ENCODE data around the gene LDLRAD4. TPM values are rescaled to one million over a fixed set of nuclear protein-coding genes. Genes with fewer than 3 reads are reported as not detected.

LDLRAD4 gene
- total RNA-seq, 1 donor, result 0.54 TPM

- DNase-seq (ENCODE audit: low read depth), result no peak
- no peak for TF ChIP-seq CTCF (IDR thresholded peaks at IDR 0.05; ENCODE audit: insufficient read depth, low read length)
- H3K4me3 ChIP-seq (ENCODE audit: low read depth, low read length), result no peak overlapping the region
These were observed 150.8 kb downstream of the LDLRAD4 start for GRCh38 chr18:13369353-13369752.

- no peak for DNase-seq (ENCODE audit: low read depth)
These were observed 151.4 kb downstream of the LDLRAD4 start for GRCh38 chr18:13369756-13370510.

GRCh38 chr18:13370995-13371625, 152.6 kb downstream of the LDLRAD4 start:
- DNase-seq (ENCODE audit: low read depth), result no peak
- TF ChIP-seq CTCF (IDR thresholded peaks at IDR 0.05; ENCODE audit: insufficient read depth, low read length), result no peak

More at GRCh38 chr18:13369756-13370510, 151.4 kb downstream of the LDLRAD4 start:
- TF ChIP-seq CTCF (IDR thresholded peaks at IDR 0.05; ENCODE audit: insufficient read depth, low read length), result no peak
- no peak overlapping the region for H3K4me3 ChIP-seq (ENCODE audit: low read depth, low read length)

GRCh38 chr18:13371689-13372418, 153.3 kb downstream of the LDLRAD4 start:
- no peak overlapping the region for H3K4me3 ChIP-seq (ENCODE audit: low read depth, low read length)
- no peak for DNase-seq (ENCODE audit: low read depth)
- TF ChIP-seq CTCF (IDR thresholded peaks at IDR 0.05; ENCODE audit: insufficient read depth, low read length), result no peak

More at GRCh38 chr18:13370995-13371625, 152.6 kb downstream of the LDLRAD4 start:
- no peak overlapping the region for H3K4me3 ChIP-seq (ENCODE audit: low read depth, low read length)

GRCh38 chr18:13372531-13372951, 154.0 kb downstream of the LDLRAD4 start:
- no peak for TF ChIP-seq CTCF (IDR thresholded peaks at IDR 0.05; ENCODE audit: insufficient read depth, low read length)
- H3K4me3 ChIP-seq (ENCODE audit: low read depth, low read length), result no peak overlapping the region
- DNase-seq (ENCODE audit: low read depth), result no peak

GRCh38 chr18:13374096-13374467, 155.5 kb downstream of the LDLRAD4 start:
- TF ChIP-seq CTCF (IDR thresholded peaks at IDR 0.05; ENCODE audit: insufficient read depth, low read length), result no peak
- DNase-seq (ENCODE audit: low read depth), result no peak
- H3K4me3 ChIP-seq (ENCODE audit: low read depth, low read length), result no peak overlapping the region
